ENCODE data around the gene CACNA2D4.

The CACNA2D4 gene

GRCh38 chr12:1795785-1796514 is 122.5 kb downstream of the CACNA2D4 start:
- TF ChIP-seq CTCF (IDR thresholded peaks at IDR 0.05; ENCODE audit: low read length) (peak; percentile 92), EZH2 (optimal IDR thresholded peaks at IDR 0.05; ENCODE audit: low read depth, low read length) (no peak)
- Histone ChIP-seq H3K9ac (ENCODE audit: low read length) (peak overlapping the region; percentile 70), H3K36me3 (replicated peaks; ENCODE audit: insufficient read depth, low read length) (no peaks in the 10 kb centered on the region), H3K27me3 (replicated peaks; ENCODE audit: insufficient read depth, low read length) (peaks cover 4% of the 10 kb centered on the region; the same call in 1 of the 2 replicates), H3K27ac (ENCODE audit: low read length) (no peak overlapping the region), H4K20me1 (ENCODE audit: insufficient read depth, low read length) (no peaks in the 10 kb centered on the region), H3K9me3 (replicated peaks; ENCODE audit: insufficient read depth, low read length) (no peaks in the 10 kb centered on the region), H3F3A (ENCODE audit: insufficient read depth, low read length) (no peaks in the 10 kb centered on the region), H3K9me2 (replicated peaks; ENCODE audit: insufficient read depth, low read length) (no peaks in the 10 kb centered on the region), H3K4me2 (ENCODE audit: low read depth, low read length) (peak overlapping the region; percentile 99), H2AFZ (ENCODE audit: low read length) (peak overlapping the region; percentile 96), H3K79me2 (ENCODE audit: low read length) (no peaks in the 10 kb centered on the region), H3K4me1 (ENCODE audit: low read length) (no peaks in the 10 kb centered on the region), H3K4me3 (ENCODE audit: low read length) (peak overlapping the region; percentile 81)
- DNase-seq, result peak; percentile 91

DNA sequence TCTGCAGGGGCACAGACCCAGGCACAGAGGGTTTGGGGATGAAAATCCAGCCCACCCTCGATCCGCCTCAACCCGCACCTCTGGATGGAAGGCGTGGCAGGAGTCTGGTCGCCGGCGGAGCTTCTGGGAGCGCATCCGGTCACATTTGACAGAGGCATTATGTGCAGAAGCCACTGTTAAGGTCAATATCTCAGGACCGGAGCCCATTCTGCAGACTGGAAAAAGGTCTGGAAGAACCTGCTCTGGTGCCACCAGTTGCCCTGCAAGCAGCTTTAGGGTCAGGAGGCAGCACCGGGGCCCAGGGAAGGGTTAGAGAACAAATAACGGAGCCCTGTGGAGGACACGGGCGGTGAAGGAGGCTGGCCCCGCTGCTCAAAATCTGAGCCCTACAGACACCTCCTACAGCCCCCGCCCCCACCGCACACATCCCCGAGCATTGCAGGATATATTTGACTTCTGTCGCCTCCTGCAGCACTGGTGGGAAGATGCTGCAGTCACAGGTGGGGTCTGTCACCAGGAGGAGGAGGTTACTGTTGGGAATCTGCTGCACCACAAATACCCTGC is 123.1 kb downstream of the CACNA2D4 start:
- Histone ChIP-seq H3K79me2 (ENCODE audit: low read length) (no peaks in the 10 kb centered on the region), H2AFZ (ENCODE audit: low read length) (peak overlapping the region; percentile 87), H3F3A (ENCODE audit: insufficient read depth, low read length) (no peaks in the 10 kb centered on the region), H3K4me1 (ENCODE audit: low read length) (no peaks in the 10 kb centered on the region), H3K36me3 (replicated peaks; ENCODE audit: insufficient read depth, low read length) (no peaks in the 10 kb centered on the region), H3K9me3 (replicated peaks; ENCODE audit: insufficient read depth, low read length) (no peaks in the 10 kb centered on the region), H3K9ac (ENCODE audit: low read length) (peak overlapping the region; percentile 34; the same call in 1 of the 2 replicates), H4K20me1 (ENCODE audit: insufficient read depth, low read length) (no peaks in the 10 kb centered on the region), H3K9me2 (replicated peaks; ENCODE audit: insufficient read depth, low read length) (no peaks in the 10 kb centered on the region), H3K27ac (ENCODE audit: low read length) (no peak overlapping the region), H3K4me2 (ENCODE audit: low read depth, low read length) (peak overlapping the region; percentile 99), H3K4me3 (ENCODE audit: low read length) (no peak overlapping the region; the same call in 1 of the 2 replicates), H3K27me3 (replicated peaks; ENCODE audit: insufficient read depth, low read length) (peaks cover 4% of the 10 kb centered on the region; the same call in 1 of the 2 replicates)
- no peak for DNase-seq
- TF ChIP-seq EZH2phosphoT487 (IDR thresholded peaks at IDR 0.05; ENCODE audit: low read length) (no peak), CTCF (IDR thresholded peaks at IDR 0.05; ENCODE audit: low read length) (no peak), EZH2 (optimal IDR thresholded peaks at IDR 0.05; ENCODE audit: low read depth, low read length) (no peak)

DNA sequence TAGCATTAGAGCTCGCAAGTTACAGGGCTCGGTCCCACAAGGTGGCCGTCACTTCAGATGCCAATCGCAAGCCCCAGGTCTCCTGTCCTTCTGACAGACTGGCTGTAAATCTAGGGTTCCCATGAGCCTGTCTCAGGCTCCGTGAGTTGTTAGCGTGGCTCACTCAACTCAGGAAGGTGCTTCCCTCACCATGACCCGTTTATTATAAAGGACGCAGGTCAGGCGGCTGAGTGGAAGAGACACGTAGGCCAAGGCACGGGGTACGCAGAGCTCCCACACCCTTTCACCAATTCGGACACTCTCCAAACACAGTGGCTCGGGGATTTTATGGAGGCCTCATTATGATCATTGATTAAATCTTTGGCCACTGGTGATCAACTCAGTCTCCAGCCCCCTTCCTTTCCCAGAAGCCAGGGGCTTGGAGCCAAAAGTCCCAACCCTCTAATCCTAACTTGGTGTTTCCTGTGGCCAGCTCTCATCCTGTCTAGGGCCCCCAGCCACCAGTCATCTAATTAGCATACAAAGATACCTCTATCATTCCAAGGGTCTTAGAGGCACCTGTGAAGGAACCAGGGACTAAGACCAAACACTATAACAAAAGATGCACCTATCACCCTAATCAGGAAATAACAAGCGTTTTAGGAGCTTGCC is 123.9 kb downstream of the CACNA2D4 start:
- Histone ChIP-seq H2AFZ (ENCODE audit: low read length) (no peak overlapping the region), H4K20me1 (ENCODE audit: insufficient read depth, low read length) (no peaks in the 10 kb centered on the region), H3K9ac (ENCODE audit: low read length) (no peak overlapping the region), H3K4me3 (ENCODE audit: low read length) (no peak overlapping the region), H3K79me2 (ENCODE audit: low read length) (no peaks in the 10 kb centered on the region), H3K4me1 (ENCODE audit: low read length) (no peaks in the 10 kb centered on the region), H3K9me2 (replicated peaks; ENCODE audit: insufficient read depth, low read length) (no peaks in the 10 kb centered on the region), H3K27me3 (replicated peaks; ENCODE audit: insufficient read depth, low read length) (peaks cover 4% of the 10 kb centered on the region; the same call in 1 of the 2 replicates), H3K9me3 (replicated peaks; ENCODE audit: insufficient read depth, low read length) (no peaks in the 10 kb centered on the region), H3K4me2 (ENCODE audit: low read depth, low read length) (no peak overlapping the region), H3K36me3 (replicated peaks; ENCODE audit: insufficient read depth, low read length) (no peaks in the 10 kb centered on the region), H3F3A (ENCODE audit: insufficient read depth, low read length) (no peaks in the 10 kb centered on the region), H3K27ac (ENCODE audit: low read length) (no peak overlapping the region)
- no peak for DNase-seq
- TF ChIP-seq EZH2 (optimal IDR thresholded peaks at IDR 0.05; ENCODE audit: low read depth, low read length) (no peak), EZH2phosphoT487 (IDR thresholded peaks at IDR 0.05; ENCODE audit: low read length) (no peak), CTCF (IDR thresholded peaks at IDR 0.05; ENCODE audit: low read length) (no peak)
